ENCODE measurements around the gene BORCS8. TPM values are rescaled to one million over a fixed set of nuclear protein-coding genes. Genes with fewer than 3 reads are reported as not detected.
"Not testable (repeated sequence)": the region's sequence is repeated elsewhere in the genome, so short reads cannot be mapped to it uniquely, and the experiment has no call there.

BORCS8 gene
- total RNA-seq, 2 donors from 2014 or later, result 18.0 to 26.9 TPM

DNA sequence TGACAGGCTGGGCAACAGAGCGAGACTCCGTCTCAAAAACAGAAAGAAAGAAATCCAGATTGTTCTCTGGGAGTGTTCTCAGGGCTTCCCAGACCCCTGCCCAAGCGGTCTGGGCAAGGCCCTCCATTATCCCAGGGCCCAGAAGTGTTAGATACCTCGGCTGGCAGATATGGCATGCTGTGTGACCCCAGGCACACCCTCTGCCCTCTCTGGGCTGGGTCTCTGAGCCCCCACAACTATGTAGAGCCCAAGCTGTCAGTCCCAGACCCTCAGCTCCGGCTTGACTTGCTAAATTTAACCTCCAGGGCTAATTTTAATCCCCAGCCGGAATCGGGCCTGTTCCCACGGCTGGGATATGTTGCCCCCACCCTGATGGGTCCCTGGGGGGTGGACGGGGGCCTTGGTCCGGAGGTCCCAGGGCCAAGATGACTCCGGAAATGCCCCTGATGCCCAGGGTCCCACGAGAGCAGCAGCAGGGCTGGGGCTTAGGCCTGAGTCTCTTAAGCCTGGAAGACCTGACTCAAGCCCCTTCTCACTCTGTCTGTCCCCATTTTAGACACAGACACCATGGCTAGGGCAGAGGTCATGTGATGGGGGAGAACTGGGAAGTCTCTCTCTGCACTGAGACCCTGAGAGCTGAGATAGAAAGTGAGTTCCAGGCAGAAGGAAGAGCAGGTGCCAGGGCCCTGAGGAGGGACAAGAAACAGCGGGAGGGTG is 39.1 kb downstream of the BORCS8 start:
- H3K4me1 ChIP-seq (replicated peaks), result no peaks in the 10 kb centered on the region
- no peak overlapping the region for H3K27ac ChIP-seq
- intact Hi-C loops (cut with DNase I), result no loop called here
- TF ChIP-seq POLR2AphosphoS5 (IDR thresholded peaks at IDR 0.05) (no peak), POLR2A (IDR thresholded peaks at IDR 0.05) (no peak)
- TF ChIP-seq, protein P1, sequence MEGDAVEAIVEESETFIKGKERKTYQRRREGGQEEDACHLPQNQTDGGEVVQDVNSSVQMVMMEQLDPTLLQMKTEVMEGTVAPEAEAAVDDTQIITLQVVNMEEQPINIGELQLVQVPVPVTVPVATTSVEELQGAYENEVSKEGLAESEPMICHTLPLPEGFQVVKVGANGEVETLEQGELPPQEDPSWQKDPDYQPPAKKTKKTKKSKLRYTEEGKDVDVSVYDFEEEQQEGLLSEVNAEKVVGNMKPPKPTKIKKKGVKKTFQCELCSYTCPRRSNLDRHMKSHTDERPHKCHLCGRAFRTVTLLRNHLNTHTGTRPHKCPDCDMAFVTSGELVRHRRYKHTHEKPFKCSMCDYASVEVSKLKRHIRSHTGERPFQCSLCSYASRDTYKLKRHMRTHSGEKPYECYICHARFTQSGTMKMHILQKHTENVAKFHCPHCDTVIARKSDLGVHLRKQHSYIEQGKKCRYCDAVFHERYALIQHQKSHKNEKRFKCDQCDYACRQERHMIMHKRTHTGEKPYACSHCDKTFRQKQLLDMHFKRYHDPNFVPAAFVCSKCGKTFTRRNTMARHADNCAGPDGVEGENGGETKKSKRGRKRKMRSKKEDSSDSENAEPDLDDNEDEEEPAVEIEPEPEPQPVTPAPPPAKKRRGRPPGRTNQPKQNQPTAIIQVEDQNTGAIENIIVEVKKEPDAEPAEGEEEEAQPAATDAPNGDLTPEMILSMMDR (IDR thresholded peaks at IDR 0.05), result no peak
- 87% methylated on average over 13 of the region's 13 CpGs for WGBS
- H3K27me3 ChIP-seq (replicated peaks; ENCODE audit: insufficient read depth), result no peaks in the 10 kb centered on the region
- no peak overlapping the region for H3K4me3 ChIP-seq
- no peaks in the 10 kb centered on the region for H3K9me3 ChIP-seq
- no peak for DNase-seq (ENCODE audit: low spot score)
- H3K36me3 ChIP-seq, result no peaks in the 10 kb centered on the region

GRCh38 chr19:19151418-19151817 is 40.5 kb downstream of the BORCS8 start:
- H3K27ac ChIP-seq, result no peak overlapping the region
- no peak for TF ChIP-seq POLR2AphosphoS5 (IDR thresholded peaks at IDR 0.05)
- TF ChIP-seq, protein P1 (IDR thresholded peaks at IDR 0.05), result no peak
- no peak for TF ChIP-seq POLR2A (IDR thresholded peaks at IDR 0.05)
- intact Hi-C loops (cut with DNase I), result no loop called here
- no peaks in the 10 kb centered on the region for H3K36me3 ChIP-seq
- DNase-seq (ENCODE audit: low spot score), result no peak
- H3K9me3 ChIP-seq, result no peaks in the 10 kb centered on the region
- H3K4me3 ChIP-seq, result no peak overlapping the region
- no peaks in the 10 kb centered on the region for H3K4me1 ChIP-seq (replicated peaks)
- H3K27me3 ChIP-seq (replicated peaks; ENCODE audit: insufficient read depth), result no peaks in the 10 kb centered on the region
- 78% methylated on average over 11 of the region's 11 CpGs for whole genome bisulfite sequencing

- Histone ChIP-seq H3K36me3 (no peaks in the 10 kb centered on the region), H3K9me3 (no peaks in the 10 kb centered on the region), H3K27ac (no peak overlapping the region), H3K4me1 (replicated peaks) (no peaks in the 10 kb centered on the region), H3K4me3 (no peak overlapping the region), H3K27me3 (replicated peaks; ENCODE audit: insufficient read depth) (no peaks in the 10 kb centered on the region)
- intact Hi-C loops (cut with DNase I), result loop anchor here (5.0 to 10.0 kb wide), 2 partner anchors 75 to 343 kb away; no protein-coding TSS in a partner anchor
- 83% methylated on average over 2 of the region's 2 CpGs for WGBS
- TF ChIP-seq POLR2AphosphoS5 (IDR thresholded peaks at IDR 0.05), result no peak
- no peak for TF ChIP-seq POLR2A (IDR thresholded peaks at IDR 0.05)
- TF ChIP-seq, protein P1 (IDR thresholded peaks at IDR 0.05), result no peak
- no peak for DNase-seq (ENCODE audit: low spot score)
These were observed 42.5 kb downstream of the BORCS8 start for GRCh38 chr19:19149435-19149834.

- H3K9me3 ChIP-seq; H3K4me3 ChIP-seq; H3K4me1 ChIP-seq (replicated peaks); H3K27ac ChIP-seq; H3K27me3 ChIP-seq (replicated peaks; ENCODE audit: insufficient read depth); DNase-seq (ENCODE audit: low spot score); H3K36me3 ChIP-seq: not testable (repeated sequence)
- WGBS, result 96% methylated on average over 8 of the region's 8 CpGs
- intact Hi-C loops (cut with DNase I), result loop anchor here (5.0 to 10.0 kb wide), 2 partner anchors 76 to 344 kb away; no protein-coding TSS in a partner anchor
These were observed 43.4 kb downstream of the BORCS8 start for GRCh38 chr19:19148504-19148903.

DNA sequence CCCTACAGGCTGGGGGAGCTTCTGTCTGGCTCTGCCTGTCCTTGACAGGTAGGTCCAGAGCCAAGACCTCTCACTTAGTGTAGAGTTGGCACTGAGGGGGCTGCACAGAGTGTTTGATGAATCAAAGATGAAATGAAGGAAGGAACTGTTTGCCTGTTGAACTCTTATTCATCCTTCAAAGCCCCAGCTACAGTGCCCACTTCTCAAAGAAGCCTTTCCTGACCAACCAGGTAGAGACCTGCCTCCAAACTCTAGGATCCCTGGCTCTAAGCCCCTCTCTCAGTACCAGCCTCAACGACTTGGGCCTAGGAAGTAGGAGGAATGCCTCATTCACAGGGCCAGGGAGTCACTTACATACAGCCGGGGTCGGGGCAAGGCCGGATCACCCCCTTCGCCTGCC is 44.6 kb downstream of the BORCS8 start:
- intact Hi-C loops (cut with DNase I), result loop anchor here (5.0 to 10.0 kb wide), 2 partner anchors 77 to 345 kb away; no protein-coding TSS in a partner anchor
- Histone ChIP-seq H3K27me3 (replicated peaks; ENCODE audit: insufficient read depth) (no peaks in the 10 kb centered on the region), H3K4me3 (no peak overlapping the region), H3K4me1 (replicated peaks) (no peaks in the 10 kb centered on the region), H3K9me3 (no peaks in the 10 kb centered on the region), H3K27ac (no peak overlapping the region), H3K36me3 (no peaks in the 10 kb centered on the region)
- 94% methylated on average over 5 of the region's 5 CpGs for WGBS
- TF ChIP-seq, protein P1 (IDR thresholded peaks at IDR 0.05), result no peak
- TF ChIP-seq POLR2A (IDR thresholded peaks at IDR 0.05) (no peak), POLR2AphosphoS5 (IDR thresholded peaks at IDR 0.05) (no peak)
- no peak for DNase-seq (ENCODE audit: low spot score)

All from prostate gland (tissue), 2 donors.